Brain microvascular endothelial cell (primary cell): Measurements from ENCODE around the gene TAF1B.
"Not testable (repeated sequence)": the region's sequence is repeated elsewhere in the genome, so short reads cannot be mapped to it uniquely, and the experiment has no call there.

ENCODE experiments used
- DNase-seq: peaks from one replicate; pipeline ENCODE4 v3.0.0-alpha.2; 2020
- H3K27ac ChIP-seq: fragments of 250-450 bp; sonication (Bioruptor Pico); 2 replicates; pipeline ENCODE4 v1.5.1; 2020; ENCODE audit warnings: mild to moderate bottlenecking, moderate library complexity
- H3K27me3 ChIP-seq: fragments of 250-450 bp; sonication (Bioruptor Pico); replicated peaks from 2 replicates; pipeline ENCODE4 v1.5.1; 2020; ENCODE audit warnings: mild to moderate bottlenecking
- H3K36me3 ChIP-seq: fragments of 250-450 bp; sonication (Bioruptor Pico); replicated peaks from 2 replicates; pipeline ENCODE4 v1.5.1; 2020; ENCODE audit warnings: mild to moderate bottlenecking
- H3K4me3 ChIP-seq: 2 replicates; pipeline ENCODE4 v1.5.1; 2011; ENCODE audit warnings: low read depth, mild to moderate bottlenecking, control low read depth, low read length, moderate library complexity
- in situ Hi-C: cut with HindIII; loops from 2 replicates; pipeline ENCODE4 v1.10.0; 2017; ENCODE audit warnings: low sequenced_read_pairs, low pct_ligation_motif_present
- TF ChIP-seq, protein P1 (sequence below): IDR thresholded peaks from 2 replicates; pipeline ENCODE4 v1.5.1; 2011; ENCODE audit warnings: low read depth, mild to moderate bottlenecking, moderate library complexity, low read length, control low read depth, inconsistent platforms; ENCODE audit errors: missing control alignments

Gene TAF1B

DNA sequence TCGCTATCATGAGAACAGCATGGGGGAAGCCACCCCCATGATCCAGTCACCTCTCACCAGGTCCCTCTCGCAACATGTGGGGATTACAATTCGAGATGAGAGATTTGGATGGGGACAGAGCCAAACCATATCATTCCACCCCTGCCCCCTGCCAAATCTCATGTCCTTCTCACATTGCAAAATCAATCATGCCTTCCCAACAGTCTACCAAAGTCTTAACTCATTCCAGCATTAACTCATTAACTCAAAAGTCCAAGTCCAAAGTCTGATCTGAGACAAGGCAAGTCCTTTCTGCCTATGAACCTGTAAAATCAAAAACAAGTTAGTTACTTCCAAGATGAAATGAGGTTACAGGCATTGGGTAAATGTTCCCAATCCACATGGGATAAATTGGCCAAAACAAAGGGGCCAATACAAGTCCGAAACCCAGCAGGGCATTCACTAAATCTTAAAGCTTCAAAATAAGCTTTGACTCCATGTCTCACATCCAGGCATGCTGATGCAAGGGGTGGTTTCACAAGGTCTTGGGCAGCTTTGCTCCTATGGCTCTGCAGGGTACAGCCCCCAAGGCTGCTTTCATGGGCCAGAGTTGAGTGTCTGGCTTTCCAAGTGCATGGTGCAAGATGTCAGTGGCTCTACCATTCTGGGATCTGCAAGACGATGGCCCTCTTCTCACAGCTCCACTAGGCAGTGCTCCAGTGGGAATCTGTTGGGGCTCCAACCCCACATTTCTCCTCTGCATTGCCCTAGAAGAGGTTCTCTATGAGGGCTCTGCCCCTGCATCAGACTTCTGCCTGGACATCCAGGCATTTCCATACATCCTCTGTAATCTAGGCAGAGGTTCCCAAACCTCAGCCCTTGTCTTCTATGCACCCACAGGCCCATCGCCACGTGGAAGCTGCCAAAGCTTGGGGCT, 14.8 kb downstream of the TAF1B start:
- H3K4me3 ChIP-seq = no peak overlapping the region
- H3K36me3 ChIP-seq = peaks cover 33% of the 10 kb centered on the region
- H3K27ac ChIP-seq = no peak overlapping the region
- TF ChIP-seq, protein P1, sequence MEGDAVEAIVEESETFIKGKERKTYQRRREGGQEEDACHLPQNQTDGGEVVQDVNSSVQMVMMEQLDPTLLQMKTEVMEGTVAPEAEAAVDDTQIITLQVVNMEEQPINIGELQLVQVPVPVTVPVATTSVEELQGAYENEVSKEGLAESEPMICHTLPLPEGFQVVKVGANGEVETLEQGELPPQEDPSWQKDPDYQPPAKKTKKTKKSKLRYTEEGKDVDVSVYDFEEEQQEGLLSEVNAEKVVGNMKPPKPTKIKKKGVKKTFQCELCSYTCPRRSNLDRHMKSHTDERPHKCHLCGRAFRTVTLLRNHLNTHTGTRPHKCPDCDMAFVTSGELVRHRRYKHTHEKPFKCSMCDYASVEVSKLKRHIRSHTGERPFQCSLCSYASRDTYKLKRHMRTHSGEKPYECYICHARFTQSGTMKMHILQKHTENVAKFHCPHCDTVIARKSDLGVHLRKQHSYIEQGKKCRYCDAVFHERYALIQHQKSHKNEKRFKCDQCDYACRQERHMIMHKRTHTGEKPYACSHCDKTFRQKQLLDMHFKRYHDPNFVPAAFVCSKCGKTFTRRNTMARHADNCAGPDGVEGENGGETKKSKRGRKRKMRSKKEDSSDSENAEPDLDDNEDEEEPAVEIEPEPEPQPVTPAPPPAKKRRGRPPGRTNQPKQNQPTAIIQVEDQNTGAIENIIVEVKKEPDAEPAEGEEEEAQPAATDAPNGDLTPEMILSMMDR = no peak
- in situ Hi-C loops = no loop called here
- no peak for DNase-seq
- H3K27me3 ChIP-seq = no peaks in the 10 kb centered on the region

DNA sequence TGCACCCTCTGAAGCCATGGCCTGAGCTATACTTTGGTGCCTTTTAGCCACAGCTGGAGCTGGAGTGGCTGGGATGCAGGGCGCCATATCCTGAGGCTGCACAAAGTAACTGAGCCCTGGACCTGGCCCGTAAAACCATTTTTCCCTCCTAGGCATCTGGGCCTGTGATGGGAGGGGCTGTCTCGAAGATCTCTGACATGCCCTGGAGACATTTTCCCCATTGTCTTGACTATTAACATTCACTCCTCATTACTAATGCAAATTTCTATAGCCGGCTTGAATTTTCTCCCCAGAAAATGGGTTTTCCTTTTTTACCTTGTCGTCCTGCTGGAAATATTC, 15.4 kb downstream of the TAF1B start:
- Histone ChIP-seq H3K36me3 (peaks cover 30% of the 10 kb centered on the region), H3K27ac (no peak overlapping the region), H3K4me3 (no peak overlapping the region), H3K27me3 (no peaks in the 10 kb centered on the region)
- TF ChIP-seq, protein P1 = no peak
- no peak for DNase-seq
- in situ Hi-C loops = no loop called here

DNA sequence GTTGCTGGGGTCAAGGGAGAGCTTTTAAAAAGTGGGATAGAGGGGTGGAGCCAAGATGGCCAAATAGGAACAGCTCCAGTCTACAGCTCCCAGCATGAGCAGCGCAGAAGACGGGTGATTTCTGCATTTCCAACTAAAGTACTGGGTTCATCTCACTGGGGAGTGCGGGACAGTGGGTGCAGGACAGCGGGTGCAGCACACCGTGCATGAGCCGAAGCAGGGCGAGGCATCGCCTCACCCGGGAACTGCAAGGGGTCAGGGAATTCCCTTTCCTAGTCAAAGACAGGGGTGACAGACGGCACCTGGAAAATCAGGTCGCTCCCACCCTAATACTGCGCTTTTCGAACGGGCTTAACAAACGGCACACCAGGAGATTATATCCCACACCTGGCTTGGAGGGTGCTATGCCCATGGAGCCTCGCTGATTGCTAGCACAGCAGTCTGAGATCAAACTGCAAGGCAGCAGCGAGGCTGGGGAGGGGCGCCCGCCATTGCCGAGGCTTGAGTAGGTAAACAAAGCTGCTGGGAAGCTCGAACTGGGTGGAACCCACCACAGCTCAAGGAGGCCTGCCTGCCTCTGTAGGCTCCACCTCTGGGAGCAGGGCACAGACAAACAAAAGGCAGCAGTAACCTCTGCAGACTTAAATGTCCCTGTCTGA, 17.8 kb downstream of the TAF1B start:
- DNase-seq = not testable (repeated sequence)

DNA sequence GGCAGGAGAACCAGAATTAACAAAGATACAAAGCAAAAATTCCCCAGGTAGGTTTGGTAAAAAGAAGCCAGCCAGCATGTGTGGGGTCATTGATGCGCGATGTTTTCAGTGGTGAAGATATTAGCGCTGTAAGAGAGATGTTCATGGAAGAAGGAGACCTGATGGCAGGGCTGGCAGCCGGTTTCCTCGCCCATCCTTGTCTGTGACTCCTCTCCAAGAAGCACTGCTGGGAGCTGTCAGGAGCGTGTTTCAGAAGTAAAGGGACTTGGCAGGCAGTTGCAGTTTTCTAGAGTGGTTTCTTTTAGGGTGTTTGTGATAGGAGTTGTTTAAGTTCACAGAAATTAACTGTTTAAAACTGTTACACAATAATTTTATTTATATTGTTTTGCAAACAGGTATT, 24.6 kb downstream of the TAF1B start:
- no peak for DNase-seq
- no peak overlapping the region for H3K27ac ChIP-seq
- H3K27me3 ChIP-seq = no peaks in the 10 kb centered on the region
- peaks cover 2% of the 10 kb centered on the region for H3K36me3 ChIP-seq
- no peak overlapping the region for H3K4me3 ChIP-seq
- TF ChIP-seq, protein P1 = no peak
- in situ Hi-C loops = no loop called here

More for the DNA sequence above, 17.8 kb downstream of the TAF1B start:
- H3K27ac ChIP-seq, H3K4me3 ChIP-seq, H3K27me3 ChIP-seq, in situ Hi-C loops: not testable (repeated sequence)
- peaks cover 23% of the 10 kb centered on the region for H3K36me3 ChIP-seq

DNA sequence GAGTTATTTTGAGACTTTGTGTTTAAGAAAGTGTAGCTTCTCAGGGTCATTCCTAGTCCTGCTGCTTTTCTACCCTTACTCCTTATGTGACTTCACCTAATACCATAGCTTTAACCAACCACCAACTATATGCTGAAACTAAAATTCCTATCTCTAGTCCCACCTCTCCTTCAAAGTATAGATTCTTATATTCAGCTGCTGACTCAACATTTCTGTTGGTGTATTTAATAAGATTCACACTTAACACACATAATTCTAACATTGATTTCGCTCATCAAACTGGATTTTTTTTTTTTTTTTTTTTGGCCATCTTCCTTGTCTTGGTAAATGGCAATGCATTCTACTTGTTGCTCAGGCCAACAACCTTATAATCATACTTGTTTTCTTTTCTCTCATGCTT, 30.1 kb downstream of the TAF1B start:
- no peak overlapping the region for H3K27ac ChIP-seq
- no peak for DNase-seq
- no peak overlapping the region for H3K4me3 ChIP-seq
- TF ChIP-seq, protein P1 = no peak
- no peaks in the 10 kb centered on the region for H3K27me3 ChIP-seq
- peaks cover 14% of the 10 kb centered on the region for H3K36me3 ChIP-seq
- in situ Hi-C loops = no loop called here

DNA sequence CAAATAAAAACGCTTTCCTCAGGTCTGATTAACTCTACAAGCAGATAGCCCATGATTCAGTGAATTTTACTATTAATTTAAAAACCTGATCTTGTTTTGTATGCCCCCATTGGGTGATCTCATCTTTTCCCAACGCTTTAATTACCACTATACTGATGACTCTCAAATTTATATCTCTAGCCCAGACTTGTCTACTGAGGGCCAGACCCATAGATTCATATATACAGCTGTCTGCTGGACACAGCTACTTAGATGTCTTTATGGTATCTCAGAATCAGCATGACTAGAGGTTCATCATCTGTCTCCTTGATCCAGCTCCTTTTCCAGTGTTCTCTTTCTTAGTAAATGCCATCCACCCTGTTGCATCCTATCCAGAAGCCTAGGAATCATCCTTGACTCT, 33.8 kb downstream of the TAF1B start:
- H3K27ac ChIP-seq = no peak overlapping the region
- no peak overlapping the region for H3K4me3 ChIP-seq
- no peaks in the 10 kb centered on the region for H3K27me3 ChIP-seq
- H3K36me3 ChIP-seq = peaks cover 14% of the 10 kb centered on the region
- TF ChIP-seq, protein P1 = no peak
- in situ Hi-C loops = no loop called here
- no peak for DNase-seq
